ENCODE results near the gene PTPRS.

DNA sequence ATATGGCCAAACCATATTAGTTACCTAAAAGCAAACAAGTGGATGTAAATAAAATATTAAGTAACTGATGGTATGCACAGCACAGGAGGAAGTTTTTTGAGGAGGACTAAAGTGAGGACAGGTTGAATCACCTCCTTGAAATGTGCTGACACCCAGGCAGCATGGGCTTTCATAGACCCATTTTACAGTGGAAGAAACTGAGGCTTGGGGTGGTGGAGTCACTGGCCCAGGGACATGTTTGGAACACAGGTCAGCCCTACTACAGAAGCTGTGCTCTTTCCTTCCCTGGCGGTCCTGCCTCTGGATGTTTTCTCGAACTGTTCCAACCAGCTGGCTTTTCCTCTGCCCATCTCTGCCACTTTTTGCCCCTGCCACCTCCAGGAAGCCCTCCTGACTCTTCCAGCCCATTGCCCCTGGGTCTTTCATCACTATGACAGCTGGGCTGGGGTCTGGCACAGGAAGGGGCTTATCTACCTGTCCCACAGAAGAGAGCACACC is 11.2 kb upstream of the PTPRS start:
- TF ChIP-seq POLR2A (IDR thresholded peaks at IDR 0.05; ENCODE audit: low read length) (no peak), GATA1 (IDR thresholded peaks at IDR 0.05; ENCODE audit: low read depth, low read length) (no peak)
